K562 (cell line): Measurements from ENCODE around the gene MCAM. TPM values are rescaled to one million over a fixed set of nuclear protein-coding genes. Genes with fewer than 3 reads are reported as not detected.

Experiments
- ELK1 ChIP-seq: sonication (generic); formaldehyde crosslinking; IDR thresholded peaks from 2 replicates; pipeline ENCODE4 v1.8.1; 2022; ENCODE audit warnings: missing genetic modification reagents
- FOXJ3 ChIP-seq: sonication (generic); formaldehyde crosslinking; IDR thresholded peaks from 2 replicates; pipeline ENCODE4 v1.4.0; 2020; ENCODE audit warnings: mild to moderate bottlenecking, missing genetic modification reagents
- IRF2 ChIP-seq: sonication (generic); formaldehyde crosslinking; IDR thresholded peaks from 2 replicates; pipeline ENCODE4 v1.8.1; 2022; ENCODE audit warnings: mild to moderate bottlenecking, missing genetic modification reagents
- NKRF ChIP-seq: fragments of 450-650 bp; IDR thresholded peaks from 2 replicates; pipeline ENCODE4 v1.6.1; 2016; ENCODE audit warnings: borderline replicate concordance
- RCOR1 ChIP-seq, 2 experiments: IDR thresholded peaks; 2 replicates each; pipeline ENCODE4 v1.6.1; 2012; ENCODE audit warnings: low read depth in 2 of 2, low read length in 2 of 2, borderline replicate concordance in 1 of 2, improper control_type of control experiment in 1 of 2
- RREB1 ChIP-seq: fragments of 250-450 bp; sonication (Bioruptor Pico); IDR thresholded peaks from 2 replicates; pipeline ENCODE4 v1.4.0; 2020
- TRIM28 ChIP-seq: fragments of 450-650 bp; IDR thresholded peaks from 2 replicates; pipeline ENCODE4 v1.6.1; 2017
- ZBED1 ChIP-seq: IDR thresholded peaks from 2 replicates; pipeline ENCODE4 v1.6.1; 2014
- ZNF407 ChIP-seq: fragments of 450-650 bp; IDR thresholded peaks from 2 replicates; pipeline ENCODE4 v1.6.1; 2016; ENCODE audit warnings: low read depth
- ZNF445 ChIP-seq: fragments of 250-450 bp; sonication (Bioruptor Pico); IDR thresholded peaks from 2 replicates; pipeline ENCODE4 v1.4.0; 2020; ENCODE audit warnings: low read depth, mild to moderate bottlenecking, moderate library complexity
- ZNF551 ChIP-seq: fragments of 250-450 bp; sonication (Bioruptor Pico); IDR thresholded peaks from 2 replicates; pipeline ENCODE4 v1.5.0; 2021; ENCODE audit warnings: mild to moderate bottlenecking, moderate library complexity
- ZNF668 ChIP-seq: fragments of 250-450 bp; sonication (Bioruptor Pico); IDR thresholded peaks from 2 replicates; pipeline ENCODE4 v1.8.0; 2022; ENCODE audit warnings: mild to moderate bottlenecking, inconsistent platforms
- polyA plus RNA-seq, 8 experiments: library from polyadenylated mRNA; depleted of rRNA in 4 of 8; stranded (reverse) in 5 of 8; unstranded in 3 of 8; fragments of >200 nt; fragmentation: Nextera tagmentation in 2 of 8; fragmentation: Illumina TruSeq in 1 of 8; extraction: Ambion mirVana in 2 of 8; extraction: Trizol in 1 of 8; gene quantifications; 2 replicates each; pipeline versions ENCODE4 v1.2.1 to v1.2.3, GENCODE V29; 2011 to 2014; ENCODE audit warnings: inconsistent platforms in 1 of 8, missing spikeins in 1 of 8
- total RNA-seq, 7 experiments: library from RNA; depleted of rRNA in 6 of 7; stranded (reverse); fragments of >200 nt in 6 of 7; fragmentation: Illumina TruSeq in 2 of 7; extraction: Trizol in 2 of 7; gene quantifications; 2 replicates each; pipeline versions ENCODE4 v1.2.1 to v1.2.3, GENCODE V29; 2011 to 2021; ENCODE audit warnings: low replicate concordance in 1 of 7

MCAM gene
- total and polyA plus RNA-seq, 9 of the 15 experiments (the other 6 are each of a cell fraction or from before 2014, with no cell fraction given) = 14.7 to 118 (median 53.6) TPM

- TF ChIP-seq RREB1 = no peak
- no peak for TF ChIP-seq IRF2
- TF ChIP-seq ZBED1 = no peak
- TF ChIP-seq RCOR1 (IDR thresholded peaks at IDR 0.05; ENCODE audit: borderline replicate concordance in 1 of 2, low read depth in 2 of 2, low read length in 2 of 2) = peak; percentile 60 to 85; a peak in 3 of 4 replicates
- no peak for TF ChIP-seq ZNF407
- no peak for TF ChIP-seq FOXJ3 (CRISPR knock-in tag)
- no peak for TF ChIP-seq ELK1 (CRISPR knock-in tag)
- TF ChIP-seq ZNF551 (CRISPR knock-in tag) = no peak
- no peak for TF ChIP-seq NKRF
- TF ChIP-seq TRIM28 = no peak
- TF ChIP-seq ZNF668 (CRISPR knock-in tag) = no peak
- no peak for TF ChIP-seq ZNF445
Measured at GRCh38 chr11:119323532-119324033, 6.7 kb upstream of the MCAM start (continued).
